Parathyroid adenoma (tissue), 2 donors: ENCODE data around the gene PLEKHG2.

Source experiments
- H2AFZ ChIP-seq: fragments of 300-600 bp; sonication (generic); one replicate; pipeline ENCODE4 v1.7.0; 2017; ENCODE audit warnings: antibody characterized with exemption, mild to moderate bottlenecking
- H3K27ac ChIP-seq: fragments of 300-600 bp; sonication (generic); one replicate; pipeline ENCODE4 v1.7.0; 2017
- H3K27me3 ChIP-seq: fragments of 300-600 bp; sonication (generic); one replicate; pipeline ENCODE4 v1.7.0; 2017; ENCODE audit warnings: low read length; ENCODE audit not compliant: control insufficient read depth, insufficient read depth
- H3K36me3 ChIP-seq: fragments of 300-600 bp; sonication (generic); one replicate; pipeline ENCODE4 v1.7.0; 2017; ENCODE audit warnings: low read length; ENCODE audit not compliant: control insufficient read depth, insufficient read depth
- H3K4me1 ChIP-seq: fragments of 300-600 bp; sonication (generic); one replicate; pipeline ENCODE4 v1.7.0; 2017; ENCODE audit warnings: control low read depth
- H3K4me2 ChIP-seq: fragments of 300-600 bp; sonication (generic); one replicate; pipeline ENCODE4 v1.7.0; 2017; ENCODE audit warnings: low read length
- H3K4me3 ChIP-seq: fragments of 300-600 bp; sonication (generic); one replicate; pipeline ENCODE4 v1.7.0; 2017; ENCODE audit warnings: low read depth, low read length
- H3K79me2 ChIP-seq: fragments of 300-600 bp; sonication (generic); one replicate; pipeline ENCODE4 v1.7.0; 2017; ENCODE audit warnings: control low read depth
- H3K9ac ChIP-seq: fragments of 300-600 bp; sonication (generic); one replicate; pipeline ENCODE4 v1.7.0; 2017; ENCODE audit warnings: mild to moderate bottlenecking
- H3K9me3 ChIP-seq: fragments of 300-600 bp; sonication (generic); one replicate; pipeline ENCODE4 v1.7.0; 2017; ENCODE audit warnings: low read length; ENCODE audit not compliant: control insufficient read depth
- TF ChIP-seq, protein P1 (sequence below): fragments of 300-600 bp; sonication (generic); IDR thresholded peaks from one replicate; pipeline ENCODE4 v1.7.0; 2017; ENCODE audit warnings: antibody characterized with exemption, mild to moderate bottlenecking
- donor health status: primary hyperparathyroidism.

PLEKHG2 gene

DNA sequence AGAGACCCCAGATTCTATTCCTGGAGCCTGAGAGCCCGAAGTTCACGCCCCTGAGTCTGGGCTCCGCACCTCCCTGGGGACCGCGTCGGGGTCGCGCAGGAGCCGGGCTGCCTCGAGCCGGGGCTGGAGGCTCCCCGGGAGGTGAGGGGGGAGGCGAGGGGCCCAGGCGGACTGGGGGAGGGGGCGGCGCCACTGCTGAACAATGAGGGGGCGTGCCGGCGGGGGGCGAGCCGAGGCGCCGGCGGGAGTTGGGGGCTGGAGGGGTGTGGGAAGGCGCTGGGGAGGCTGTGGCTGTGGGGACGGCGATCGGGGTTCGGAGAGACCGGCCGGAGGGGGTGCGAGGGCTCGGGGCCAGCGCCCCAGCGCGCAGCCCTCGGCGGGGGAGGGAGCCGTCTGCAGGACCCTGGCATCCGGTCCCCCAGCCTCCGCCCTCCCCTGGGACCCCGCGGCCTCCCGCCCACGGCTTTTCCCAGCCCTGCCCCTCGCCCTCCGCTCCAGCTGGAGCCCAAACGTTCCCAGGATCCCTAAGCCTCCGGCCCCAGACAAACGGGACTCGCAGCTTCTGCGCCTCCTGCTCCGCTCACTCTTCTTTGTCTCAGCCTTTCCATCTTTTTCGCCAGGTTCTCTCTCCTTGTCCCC lies 922 bp downstream of the PLEKHG2 start:
- Histone ChIP-seq H3K4me1 (peaks cover 17% of the 10 kb centered on the region), H3K36me3 (no peaks in the 10 kb centered on the region), H3K27me3 (no peaks in the 10 kb centered on the region), H3K27ac (peak overlapping the region; percentile 100), H3K4me3 (peak overlapping the region; percentile 86), H3K79me2 (peaks cover 5% of the 10 kb centered on the region), H3K9me3 (no peaks in the 10 kb centered on the region), H2AFZ (peak overlapping the region; percentile 65), H3K4me2 (peak overlapping the region; percentile 95), H3K9ac (no peak overlapping the region)
- TF ChIP-seq, protein P1, sequence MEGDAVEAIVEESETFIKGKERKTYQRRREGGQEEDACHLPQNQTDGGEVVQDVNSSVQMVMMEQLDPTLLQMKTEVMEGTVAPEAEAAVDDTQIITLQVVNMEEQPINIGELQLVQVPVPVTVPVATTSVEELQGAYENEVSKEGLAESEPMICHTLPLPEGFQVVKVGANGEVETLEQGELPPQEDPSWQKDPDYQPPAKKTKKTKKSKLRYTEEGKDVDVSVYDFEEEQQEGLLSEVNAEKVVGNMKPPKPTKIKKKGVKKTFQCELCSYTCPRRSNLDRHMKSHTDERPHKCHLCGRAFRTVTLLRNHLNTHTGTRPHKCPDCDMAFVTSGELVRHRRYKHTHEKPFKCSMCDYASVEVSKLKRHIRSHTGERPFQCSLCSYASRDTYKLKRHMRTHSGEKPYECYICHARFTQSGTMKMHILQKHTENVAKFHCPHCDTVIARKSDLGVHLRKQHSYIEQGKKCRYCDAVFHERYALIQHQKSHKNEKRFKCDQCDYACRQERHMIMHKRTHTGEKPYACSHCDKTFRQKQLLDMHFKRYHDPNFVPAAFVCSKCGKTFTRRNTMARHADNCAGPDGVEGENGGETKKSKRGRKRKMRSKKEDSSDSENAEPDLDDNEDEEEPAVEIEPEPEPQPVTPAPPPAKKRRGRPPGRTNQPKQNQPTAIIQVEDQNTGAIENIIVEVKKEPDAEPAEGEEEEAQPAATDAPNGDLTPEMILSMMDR, result no peak

DNA sequence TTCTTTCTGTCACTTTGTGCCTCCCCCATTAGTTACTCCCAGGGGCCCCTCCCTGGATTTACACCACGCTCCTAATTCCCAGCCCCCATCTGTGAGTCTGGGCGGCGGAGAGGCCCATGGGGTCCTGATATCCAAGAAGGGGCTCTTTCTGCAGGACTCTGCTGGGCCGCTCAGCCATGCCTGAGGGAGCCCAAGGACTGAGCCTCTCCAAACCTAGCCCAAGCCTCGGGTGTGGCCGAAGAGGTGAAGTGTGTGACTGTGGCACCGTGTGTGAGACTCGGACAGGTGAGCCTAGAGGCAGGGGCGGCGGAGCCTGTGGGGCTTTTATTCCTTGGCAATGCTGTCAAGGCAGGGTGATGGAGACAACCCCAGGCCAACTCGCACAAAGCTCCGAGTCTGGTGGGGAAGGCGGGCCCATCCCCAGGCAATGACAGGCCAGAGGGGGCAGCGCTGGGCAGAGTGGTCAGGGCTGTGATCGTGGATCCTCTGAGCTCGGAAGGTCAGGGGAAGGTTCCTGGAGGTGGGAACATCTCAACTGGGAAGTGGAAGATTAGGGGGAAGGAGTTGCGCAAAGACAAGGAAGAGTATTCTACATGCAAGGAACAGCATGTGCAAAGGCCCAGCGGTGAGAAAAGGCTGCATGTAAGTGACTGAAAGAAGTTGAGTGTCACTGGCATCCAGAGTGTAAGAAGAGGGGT lies 1.6 kb downstream of the PLEKHG2 start:
- Histone ChIP-seq H3K27ac (peak overlapping the region; percentile 100), H3K79me2 (no peaks in the 10 kb centered on the region), H2AFZ (no peak overlapping the region), H3K27me3 (no peaks in the 10 kb centered on the region), H3K9ac (no peak overlapping the region), H3K4me3 (peak overlapping the region; percentile 86), H3K4me2 (peak overlapping the region; percentile 95), H3K9me3 (no peaks in the 10 kb centered on the region), H3K36me3 (no peaks in the 10 kb centered on the region), H3K4me1 (peaks cover 17% of the 10 kb centered on the region)
- TF ChIP-seq, protein P1, result no peak

DNA sequence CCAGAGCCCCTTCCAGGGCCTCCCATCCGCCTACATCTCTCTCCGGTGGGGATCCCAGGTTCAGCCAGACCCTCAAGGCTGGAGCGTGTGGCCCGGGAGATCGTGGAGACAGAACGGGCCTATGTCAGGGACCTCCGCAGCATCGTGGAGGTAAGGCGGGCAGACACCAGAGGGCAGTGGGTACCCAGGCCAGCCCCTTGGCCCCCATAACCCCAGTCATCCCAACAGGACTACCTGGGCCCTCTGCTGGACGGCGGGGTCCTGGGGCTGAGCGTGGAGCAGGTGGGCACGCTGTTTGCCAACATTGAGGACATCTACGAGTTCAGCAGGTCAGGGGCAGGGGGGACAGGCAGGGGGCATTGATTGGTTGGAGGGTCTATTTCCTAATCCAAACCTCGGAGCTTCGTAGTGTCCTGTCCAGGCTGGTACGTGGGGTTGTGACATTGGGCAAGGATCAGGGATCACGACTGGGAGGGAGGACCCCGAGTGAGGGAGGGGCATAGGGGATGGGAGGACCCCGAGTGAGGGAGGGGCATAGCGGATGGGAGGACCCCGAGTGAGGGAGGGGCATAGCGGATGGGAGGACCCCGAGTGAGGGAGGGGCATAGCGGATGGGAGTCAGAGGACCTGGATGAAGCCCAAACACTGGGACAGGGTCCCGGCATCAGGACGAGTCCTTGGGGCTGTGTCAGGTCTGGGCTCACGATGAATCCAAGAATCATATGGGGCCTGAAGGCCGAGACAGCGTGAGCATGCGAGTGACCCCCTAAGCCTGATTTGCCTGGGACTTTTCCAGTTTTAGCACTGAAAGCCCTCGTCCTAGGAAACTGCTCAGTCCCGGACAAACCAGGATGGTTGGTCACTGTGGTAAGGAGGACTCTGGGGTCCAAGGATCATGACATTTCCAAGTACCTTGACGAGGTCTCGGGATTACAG lies 2.9 kb downstream of the PLEKHG2 start:
- no peaks in the 10 kb centered on the region for H3K27me3 ChIP-seq
- no peak overlapping the region for H3K4me3 ChIP-seq
- H3K27ac ChIP-seq, result no peak overlapping the region
- no peaks in the 10 kb centered on the region for H3K36me3 ChIP-seq
- peaks cover 16% of the 10 kb centered on the region for H3K4me1 ChIP-seq
- TF ChIP-seq, protein P1, result no peak
- H3K9me3 ChIP-seq, result no peaks in the 10 kb centered on the region
- no peak overlapping the region for H3K4me2 ChIP-seq
- H3K79me2 ChIP-seq, result no peaks in the 10 kb centered on the region
- no peak overlapping the region for H2AFZ ChIP-seq
- no peak overlapping the region for H3K9ac ChIP-seq

DNA sequence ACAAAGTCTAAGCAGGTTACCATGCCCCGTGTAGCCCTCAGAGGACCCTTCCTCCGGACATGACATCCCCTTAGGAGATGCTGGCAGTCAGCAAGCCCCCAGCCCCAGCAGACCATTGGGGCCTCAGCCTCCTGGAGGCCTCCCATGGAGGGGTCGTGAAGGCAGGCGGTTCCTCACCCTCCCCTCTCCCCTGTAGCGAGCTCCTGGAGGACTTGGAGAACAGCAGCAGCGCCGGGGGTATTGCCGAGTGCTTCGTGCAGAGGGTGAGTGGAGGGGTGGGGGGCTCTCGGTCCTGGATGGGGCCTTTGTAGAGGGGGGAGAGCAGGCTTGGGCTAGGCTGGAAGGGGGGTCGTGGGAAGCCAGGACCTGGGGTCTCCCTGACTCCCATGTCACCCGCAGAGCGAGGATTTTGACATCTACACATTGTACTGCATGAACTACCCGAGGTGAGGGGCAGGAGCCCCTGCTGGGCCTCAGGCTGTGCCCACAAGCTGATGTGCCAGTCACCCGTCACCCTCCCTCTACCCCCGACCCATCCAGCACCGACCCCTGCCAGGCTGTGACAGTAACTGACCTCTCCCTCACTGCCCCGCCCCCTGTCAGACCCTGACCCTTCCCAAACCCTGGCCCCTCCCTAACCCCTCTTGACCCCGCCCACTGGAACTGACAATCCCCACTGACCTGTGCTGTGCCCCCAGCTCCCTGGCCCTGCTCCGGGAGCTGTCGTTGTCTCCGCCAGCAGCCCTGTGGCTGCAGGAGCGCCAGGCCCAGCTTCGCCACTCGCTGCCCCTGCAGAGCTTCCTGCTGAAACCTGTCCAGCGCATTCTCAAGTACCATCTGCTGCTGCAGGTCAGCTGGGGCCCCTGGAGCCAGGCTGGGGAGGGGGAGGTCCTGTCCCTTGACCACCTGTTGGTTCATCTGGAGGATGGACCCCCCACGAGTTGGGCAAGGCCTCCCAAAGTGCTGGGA lies 4.0 kb downstream of the PLEKHG2 start:
- H3K27me3 ChIP-seq, result no peaks in the 10 kb centered on the region
- H3K79me2 ChIP-seq, result no peaks in the 10 kb centered on the region
- H3K9ac ChIP-seq, result no peak overlapping the region
- H2AFZ ChIP-seq, result no peak overlapping the region
- no peak overlapping the region for H3K27ac ChIP-seq
- peaks cover 5% of the 10 kb centered on the region for H3K4me1 ChIP-seq
- no peak overlapping the region for H3K4me3 ChIP-seq
- H3K9me3 ChIP-seq, result no peaks in the 10 kb centered on the region
- TF ChIP-seq, protein P1, result no peak
- H3K4me2 ChIP-seq, result no peak overlapping the region
- no peaks in the 10 kb centered on the region for H3K36me3 ChIP-seq
